Right cardiac atrium (tissue), 5 donors: ENCODE data around the gene LDAF1. TPM values are rescaled to one million over a fixed set of nuclear protein-coding genes. Genes with fewer than 3 reads are reported as not detected.
A peak's percentile ranks its signal among the peaks of the same experiment; 100 is the strongest.
"Not testable (repeated sequence)": the region's sequence is repeated elsewhere in the genome, so short reads cannot be mapped to it uniquely, and the experiment has no call there.

Experiments
- ATAC-seq, 2 donors: fragments of 200-7000 bp; cut with Tn5 transposase; one replicate each; pipeline versions ENCODE4 v1.8.0 to v1.9.1; 2020; ENCODE audit warnings: moderate library complexity in 2 of 2, mild to moderate bottlenecking in 1 of 2
- DNase-seq, 3 donors: peaks; one replicate each; pipeline ENCODE4 v3.0.0-alpha.2; 2020
- H3K27ac ChIP-seq: one replicate; pipeline ENCODE4 v1.5.1; 2013; ENCODE audit warnings: mild to moderate bottlenecking, low read length, control low read depth, moderate library complexity
- H3K27me3 ChIP-seq: one replicate; pipeline ENCODE4 v1.6.1; 2013; ENCODE audit not compliant: control insufficient read depth, insufficient read depth
- H3K4me1 ChIP-seq: one replicate; pipeline ENCODE4 v1.6.1; 2013; ENCODE audit warnings: low read length; ENCODE audit not compliant: control insufficient read depth, insufficient read depth
- H3K4me3 ChIP-seq: one replicate; pipeline ENCODE4 v1.5.1; 2013; ENCODE audit warnings: low read length, control low read depth
- H3K9me3 ChIP-seq: one replicate; pipeline ENCODE4 v1.6.1; 2013; ENCODE audit warnings: low read length; ENCODE audit not compliant: control insufficient read depth
- WGBS: extraction: QIAGEN DNeasy Blood & Tissue Kit; methylation state at CpG from one replicate; pipeline ENCODE4 v1.1.7; 2013; 5-methylcytosine and 5-hydroxymethylcytosine counted together
- intact Hi-C, 4 donors: fragments of 100-400 bp; cut with DNase I; formaldehyde crosslinking; loops; one replicate each; pipeline versions ENCODE4 v1.11.0 to v1.14.0; 2022 to 2023
- polyA plus RNA-seq: library from polyadenylated mRNA; stranded (reverse); fragments of 200-250 nt; gene quantifications from one replicate; pipeline ENCODE4 v1.2.3, GENCODE V29; 2013
- total RNA-seq, 4 donors: library from RNA; stranded (reverse); fragmentation: NEBNext Ultra II Directional; extraction: Animal tissue kit (Norgen Biotek cat#: 25700); gene quantifications; one replicate each; pipeline ENCODE4 v1.2.1, GENCODE V29; 2021
- donor health status: healthy with polysubstance abuse.
- donor health status: DM: no; HTN: yes; CAD: no.
- donor health status: DM: no; HTN: no; CAD: no.
- donor health status: DM: no; HTN: yes; CAD: no; lungs with severe emphysema.
- donor health status: DM: yes; HTN: yes; CAD: no.

Gene LDAF1
- total and polyA plus RNA-seq, 5 donors, result 40.5 to 116 (median 76.7) TPM

DNA sequence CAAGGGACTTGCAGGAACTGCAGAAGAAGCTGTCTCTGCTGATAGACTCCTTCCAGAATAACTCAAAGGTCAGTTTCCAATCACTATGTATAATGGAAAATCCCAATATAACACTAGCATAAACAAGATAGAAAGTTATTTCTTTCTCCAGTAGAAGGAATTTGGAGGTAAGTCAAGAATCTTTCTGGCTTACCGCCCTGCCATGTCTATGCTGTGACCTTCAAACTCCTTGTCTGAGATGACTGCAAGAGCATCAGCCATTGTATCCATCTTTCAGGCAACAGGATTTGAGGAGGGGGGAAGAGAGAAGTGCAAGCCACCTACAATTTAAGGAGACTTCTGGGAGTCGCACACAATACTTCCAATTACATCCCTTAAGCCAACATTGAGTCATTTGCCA, 2.7 kb downstream of the LDAF1 start:
- H3K27ac ChIP-seq, result peak overlapping the region; percentile 42
- intact Hi-C loops, result loop anchor here in 1 of 4 donors (10.0 kb wide), 1 partner anchor 114 kb away; the partner anchor contains the start of gene CRYM
- H3K9me3 ChIP-seq, result no peaks in the 10 kb centered on the region
- H3K27me3 ChIP-seq, result no peaks in the 10 kb centered on the region
- ATAC-seq (no peak), DNase-seq (no peak)
- H3K4me3 ChIP-seq, result no peak overlapping the region
- peaks cover 6% of the 10 kb centered on the region for H3K4me1 ChIP-seq
- WGBS, result 42% methylated on average over 2 of the region's 2 CpGs

DNA sequence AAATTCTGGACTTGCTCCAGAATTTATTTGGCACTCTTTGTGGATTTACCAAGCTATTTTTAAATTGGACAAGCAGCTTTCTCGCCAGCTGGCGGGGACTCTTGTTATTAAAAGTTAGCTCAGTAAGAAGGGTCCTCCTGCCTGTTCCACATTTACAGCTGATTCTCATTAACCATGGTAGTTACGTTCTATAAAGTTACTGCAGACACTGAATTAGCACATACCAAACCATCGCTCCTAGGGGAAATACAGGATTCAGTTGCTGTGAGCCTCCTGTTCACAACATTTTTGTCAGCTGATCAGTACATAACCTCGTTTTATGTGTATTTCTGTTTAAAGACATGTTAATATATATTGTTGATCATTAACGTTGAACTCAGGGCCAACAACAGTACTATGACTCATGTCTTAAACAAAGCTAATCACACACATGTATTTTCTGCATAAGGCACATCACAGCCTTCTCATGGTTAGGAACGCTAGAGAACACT, 4.2 kb downstream of the LDAF1 start:
- Histone ChIP-seq H3K27me3 (no peaks in the 10 kb centered on the region), H3K27ac (peak overlapping the region; percentile 48), H3K4me1 (peaks cover 6% of the 10 kb centered on the region), H3K4me3 (no peak overlapping the region), H3K9me3 (no peaks in the 10 kb centered on the region)
- 19% methylated on average over 7 of the region's 7 CpGs for WGBS
- no peak for ATAC-seq
- intact Hi-C loops, result loop anchor here in 1 of 4 donors (10.0 kb wide), 1 partner anchor 112 kb away; the partner anchor contains the start of gene CRYM
- peak; percentile 65 to 89 (median 84) for DNase-seq

DNA sequence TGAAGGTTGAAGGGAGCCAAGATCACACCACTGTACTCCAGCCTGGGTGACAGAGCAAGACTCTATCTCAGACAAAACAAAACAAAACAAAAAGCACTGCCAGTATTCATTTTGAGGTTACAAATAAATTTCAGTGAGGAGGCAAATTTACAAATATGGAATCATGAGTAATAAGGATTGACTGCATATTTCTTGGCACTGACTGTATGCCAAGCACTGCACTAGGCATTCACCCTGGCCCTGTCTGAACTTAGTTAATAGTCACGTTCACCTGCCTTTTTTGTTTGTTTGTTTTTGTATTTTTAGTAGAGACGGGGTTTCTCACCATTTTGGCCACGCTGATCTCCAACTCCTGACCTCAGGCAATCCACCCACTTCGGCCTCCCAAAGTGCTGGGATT, 5.1 kb downstream of the LDAF1 start:
- intact Hi-C loops, result loop anchor here in 1 of 4 donors (10.0 kb wide), 1 partner anchor 111 kb away; the partner anchor contains the start of gene CRYM
- H3K27me3 ChIP-seq, result no peaks in the 10 kb centered on the region
- no peak for DNase-seq
- 90% methylated on average over 4 of the region's 4 CpGs for WGBS
- H3K4me3 ChIP-seq, result no peak overlapping the region
- no peak for ATAC-seq
- no peaks in the 10 kb centered on the region for H3K9me3 ChIP-seq
- H3K27ac ChIP-seq, result peak overlapping the region; percentile 43
- peaks cover 6% of the 10 kb centered on the region for H3K4me1 ChIP-seq

DNA sequence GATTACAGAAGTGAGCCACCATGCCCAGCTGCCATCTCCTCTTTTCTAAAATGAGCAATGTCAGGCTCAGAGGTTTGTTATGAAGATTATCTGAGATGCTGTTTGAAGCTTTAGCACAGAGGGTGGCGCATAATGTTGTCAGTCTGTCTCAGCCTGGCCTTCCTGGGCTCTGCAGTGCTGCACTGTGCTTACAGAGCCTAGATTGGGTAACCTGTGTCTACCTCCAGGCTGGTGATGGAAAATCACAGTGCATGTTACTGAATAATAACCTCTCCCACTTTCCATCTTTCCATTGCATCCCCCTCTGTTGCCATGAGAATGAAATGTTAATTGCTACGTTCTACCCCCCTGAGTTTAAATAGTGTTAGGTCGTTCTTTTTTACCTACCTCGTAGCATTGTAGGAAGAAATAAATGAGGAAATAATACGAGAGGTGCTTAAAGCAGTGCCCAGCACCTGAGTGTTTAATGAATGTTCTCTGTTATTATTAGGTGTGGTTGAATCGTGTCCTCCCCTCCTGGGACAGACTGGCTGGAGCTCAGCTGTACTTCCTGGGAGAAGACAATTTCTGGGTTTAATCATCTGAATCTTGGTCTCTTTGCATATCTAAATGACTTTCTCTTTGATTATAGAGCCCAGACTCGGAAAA, 6.2 kb downstream of the LDAF1 start:
- Histone ChIP-seq H3K9me3 (no peaks in the 10 kb centered on the region), H3K4me3 (no peak overlapping the region), H3K27ac (no peak overlapping the region), H3K27me3 (no peaks in the 10 kb centered on the region), H3K4me1 (peaks cover 6% of the 10 kb centered on the region)
- 92% methylated on average over 7 of the region's 7 CpGs for WGBS
- DNase-seq, result no peak
- ATAC-seq, result no peak
- intact Hi-C loops, result loop anchor here in 1 of 4 donors (10.0 kb wide), 1 partner anchor 110 kb away; the partner anchor contains the start of gene CRYM

DNA sequence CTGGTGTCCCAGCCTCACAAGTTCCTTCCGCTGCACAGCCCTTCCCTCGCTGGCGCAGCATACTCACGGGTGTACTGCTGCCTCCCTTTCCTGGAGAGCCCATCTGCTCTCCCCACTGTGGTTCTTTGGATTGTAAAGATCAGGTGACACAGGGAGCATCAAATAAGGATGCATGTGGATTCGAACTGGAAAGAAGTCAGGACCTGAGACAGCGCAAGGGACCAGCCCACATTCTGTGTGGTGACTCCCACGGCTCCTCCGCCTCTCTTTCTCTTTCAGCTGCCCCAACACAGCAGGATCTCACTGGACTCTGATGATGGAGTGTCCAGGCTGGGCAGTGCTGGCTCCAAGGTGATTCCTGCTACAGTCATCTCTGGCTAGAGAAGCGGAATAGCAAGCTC, 8.1 kb downstream of the LDAF1 start:
- Histone ChIP-seq H3K9me3 (no peaks in the 10 kb centered on the region), H3K27ac (no peak overlapping the region), H3K4me1 (peaks cover 6% of the 10 kb centered on the region), H3K4me3 (no peak overlapping the region), H3K27me3 (no peaks in the 10 kb centered on the region)
- intact Hi-C loops, result loop anchor here in 1 of 4 donors (10.0 kb wide), 1 partner anchor 108 kb away; the partner anchor contains the start of gene CRYM
- ATAC-seq (no peak), DNase-seq (no peak)
- 83% methylated on average over 9 of the region's 9 CpGs for WGBS

DNA sequence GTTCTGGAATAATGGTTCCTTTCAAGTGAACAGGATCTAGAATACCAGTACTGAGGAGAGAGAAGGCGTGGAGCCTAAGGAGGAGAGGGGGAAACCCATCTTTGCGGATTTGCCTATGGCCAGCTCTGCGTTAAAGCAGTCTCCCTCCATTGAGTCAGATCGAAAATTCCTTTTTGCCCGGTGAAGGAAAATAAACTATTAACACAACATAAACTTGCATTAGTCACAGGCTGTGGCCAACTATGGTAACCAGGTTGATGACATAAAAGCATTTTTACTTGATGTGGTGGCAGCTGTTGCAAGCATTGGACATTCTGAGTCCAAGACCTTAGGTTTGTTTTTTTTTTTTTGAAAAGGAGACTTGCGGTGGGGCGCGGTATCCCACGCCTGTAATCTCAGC, 8.9 kb downstream of the LDAF1 start:
- intact Hi-C loops, result loop anchor here in 1 of 4 donors (10.0 kb wide), 1 partner anchor 107 kb away; the partner anchor contains the start of gene CRYM

DNA sequence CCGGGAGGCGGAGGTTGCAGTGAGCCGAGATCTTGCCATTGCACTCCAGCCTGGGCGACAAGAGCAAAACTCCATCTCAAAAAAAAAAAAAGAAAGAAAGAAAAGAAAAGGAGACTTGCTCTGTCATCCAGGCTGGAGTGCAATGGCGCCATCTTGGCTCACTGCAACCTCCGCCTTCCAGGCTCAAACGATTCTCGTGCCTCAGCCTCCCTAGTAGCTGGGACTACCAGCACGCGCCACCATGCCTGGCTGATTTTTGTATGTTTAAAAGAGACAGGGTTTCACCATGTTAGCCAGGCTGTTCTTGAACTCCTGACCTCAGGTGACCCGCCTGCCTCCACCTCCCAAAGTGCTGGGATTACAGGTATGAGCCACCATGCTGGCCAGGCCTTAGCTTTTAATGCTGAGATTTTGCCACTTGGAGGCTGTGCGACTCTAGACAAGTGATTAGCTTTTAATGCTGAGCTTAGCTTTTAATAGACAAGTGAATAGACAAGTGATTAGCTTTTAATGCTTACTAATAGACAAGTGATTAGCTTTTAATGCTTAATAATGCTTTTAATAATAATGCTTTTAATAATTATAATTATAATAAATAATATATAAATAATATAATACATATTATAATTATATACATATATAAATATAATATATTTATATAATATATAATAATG, 9.6 kb downstream of the LDAF1 start:
- H3K27ac ChIP-seq, result no peak overlapping the region
- H3K4me1 ChIP-seq, result peaks cover 5% of the 10 kb centered on the region
- no peak for ATAC-seq
- no peaks in the 10 kb centered on the region for H3K9me3 ChIP-seq
- H3K4me3 ChIP-seq, result no peak overlapping the region
- intact Hi-C loops, result loop anchor here in 1 of 4 donors (10.0 kb wide), 1 partner anchor 107 kb away; the partner anchor contains the start of gene CRYM
- WGBS, result 98% methylated on average over 12 of the region's 12 CpGs
- H3K27me3 ChIP-seq, result no peaks in the 10 kb centered on the region
- DNase-seq, result no peak

More for the DNA sequence above, 8.9 kb downstream of the LDAF1 start:
- DNase-seq (no peak), ATAC-seq (no peak)
- Histone ChIP-seq H3K9me3 (no peaks in the 10 kb centered on the region), H3K27me3 (no peaks in the 10 kb centered on the region), H3K4me3 (no peak overlapping the region), H3K4me1 (peaks cover 6% of the 10 kb centered on the region), H3K27ac (no peak overlapping the region)
- 96% methylated on average over 9 of the region's 9 CpGs for WGBS

DNA sequence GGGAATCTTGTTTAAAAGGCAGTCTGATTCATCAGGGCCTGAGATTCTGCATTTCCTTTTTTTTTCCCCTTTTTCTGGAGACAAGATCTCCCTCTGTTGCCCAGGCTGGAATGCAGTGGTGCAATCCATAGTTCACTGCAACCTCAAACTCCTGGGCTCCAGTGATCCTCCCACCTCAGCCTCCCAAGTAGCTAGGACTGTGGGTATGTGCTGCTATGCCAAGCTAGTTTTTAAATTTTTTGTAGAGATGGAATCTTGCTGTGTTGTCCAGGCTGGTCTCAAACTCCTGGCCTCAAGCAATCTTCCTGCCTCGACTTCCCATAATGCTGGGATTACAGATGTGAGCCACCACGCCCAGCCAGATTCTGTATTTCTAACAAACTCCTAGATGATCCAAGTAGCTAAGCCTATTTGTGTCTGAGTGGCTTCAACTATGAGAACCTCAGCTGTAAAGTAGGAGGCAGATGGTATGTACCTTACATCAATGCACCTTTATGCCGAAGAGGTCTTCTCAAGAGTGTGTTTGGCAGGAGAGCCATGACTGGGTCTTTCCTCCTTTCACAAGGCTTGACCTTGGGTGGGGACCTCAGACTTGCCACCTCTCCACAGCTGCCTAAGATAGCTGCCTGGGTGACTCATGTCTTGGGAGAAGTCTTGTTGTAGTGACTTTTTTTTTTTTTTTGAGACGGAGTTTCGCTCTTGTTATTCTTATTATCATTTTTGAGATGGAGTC, 10.9 kb downstream of the LDAF1 start:
- Histone ChIP-seq H3K27me3 (no peaks in the 10 kb centered on the region), H3K9me3 (no peaks in the 10 kb centered on the region), H3K4me3 (no peak overlapping the region), H3K27ac (no peak overlapping the region), H3K4me1 (peaks cover 2% of the 10 kb centered on the region)
- intact Hi-C loops, result loop anchor here in 1 of 4 donors (10.0 kb wide), 1 partner anchor 105 kb away; the partner anchor contains the start of gene CRYM
- WGBS, result 86% methylated on average over 5 of the region's 5 CpGs
- no peak for DNase-seq
- ATAC-seq, result no peak

DNA sequence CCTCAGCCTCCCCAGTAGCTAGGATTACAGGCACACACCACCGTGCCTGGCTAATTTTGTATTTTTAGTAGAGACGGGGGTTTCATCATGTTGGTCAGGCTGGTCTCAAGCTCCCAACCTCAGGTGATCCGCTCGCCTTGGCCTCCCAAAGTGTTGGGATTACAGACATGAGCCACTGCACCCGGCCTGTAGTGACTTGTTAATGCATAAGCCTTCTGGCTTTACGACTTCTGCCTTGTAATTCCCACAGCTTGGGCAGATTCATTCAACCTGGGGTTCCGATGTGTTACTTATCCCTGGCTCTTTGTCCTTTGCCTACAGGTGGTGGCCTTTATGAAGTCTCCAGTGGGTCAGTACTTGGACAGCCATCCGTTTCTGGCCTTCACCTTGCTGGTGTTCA, 11.6 kb downstream of the LDAF1 start:
- H3K4me3 ChIP-seq, DNase-seq, intact Hi-C loops, H3K9me3 ChIP-seq, H3K27me3 ChIP-seq, ATAC-seq, H3K27ac ChIP-seq, H3K4me1 ChIP-seq: not testable (repeated sequence)
- 95% methylated on average over 8 of the region's 8 CpGs for WGBS

DNA sequence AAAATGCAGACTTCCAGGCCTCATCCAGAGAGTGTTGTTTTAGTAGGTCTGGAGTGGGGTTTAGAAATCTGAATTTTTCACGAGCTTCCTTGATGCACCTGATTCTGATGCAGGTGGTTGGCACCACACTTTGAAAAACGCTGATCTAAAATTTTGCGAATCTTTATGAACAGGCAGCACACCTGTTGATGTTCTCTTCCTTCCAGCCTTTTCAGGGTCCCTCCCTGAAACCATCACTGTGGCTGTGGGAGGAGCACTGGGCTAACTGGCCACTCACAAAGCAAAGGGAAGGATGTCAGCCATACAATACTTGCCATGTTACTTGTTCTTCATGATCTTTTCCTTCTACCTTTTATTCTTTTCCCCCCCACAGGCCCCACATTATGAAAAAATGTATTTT, 14.2 kb downstream of the LDAF1 start:
- Histone ChIP-seq H3K27ac (no peak overlapping the region), H3K4me1 (no peaks in the 10 kb centered on the region), H3K27me3 (no peaks in the 10 kb centered on the region), H3K9me3 (no peaks in the 10 kb centered on the region), H3K4me3 (no peak overlapping the region)
- 95% methylated on average over 3 of the region's 3 CpGs for WGBS
- intact Hi-C loops, result no loop called here
- DNase-seq, result no peak
- no peak for ATAC-seq
